GM10266 (cell line): Measurements from ENCODE around the gene ETNK2.

Experiments
- DNase-seq: peaks from one replicate; pipeline ENCODE4 v3.0.0; 2012; ENCODE audit errors: extremely low spot score
- TF ChIP-seq, protein P1 (sequence below): IDR thresholded peaks from 2 replicates; pipeline ENCODE4 v1.5.1; 2012; ENCODE audit warnings: mild to moderate bottlenecking, low read depth; ENCODE audit not compliant: control insufficient read depth, insufficient read depth; ENCODE audit errors: missing control alignments

ETNK2 gene

DNA sequence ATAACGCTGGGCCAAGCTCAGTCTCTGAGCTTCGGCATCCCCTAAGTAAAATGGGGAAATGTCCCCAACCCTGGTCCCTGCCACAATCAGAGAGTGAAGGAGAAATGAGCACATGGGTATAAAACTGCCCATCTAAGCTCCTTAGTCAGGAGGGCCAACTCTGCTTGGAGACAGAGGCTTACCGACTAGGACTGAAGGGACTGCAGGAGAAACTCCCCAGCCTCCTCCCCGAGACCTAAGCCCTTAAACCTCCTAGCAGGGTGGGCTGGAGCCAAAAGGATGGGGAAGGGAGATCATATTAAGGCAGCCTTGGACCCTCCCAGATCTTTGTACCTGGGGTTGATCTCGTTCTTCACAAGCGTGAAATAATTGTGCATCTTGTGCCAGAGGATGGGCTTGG, 5.5 kb downstream of the ETNK2 start:
- no peak for DNase-seq
- TF ChIP-seq, protein P1, sequence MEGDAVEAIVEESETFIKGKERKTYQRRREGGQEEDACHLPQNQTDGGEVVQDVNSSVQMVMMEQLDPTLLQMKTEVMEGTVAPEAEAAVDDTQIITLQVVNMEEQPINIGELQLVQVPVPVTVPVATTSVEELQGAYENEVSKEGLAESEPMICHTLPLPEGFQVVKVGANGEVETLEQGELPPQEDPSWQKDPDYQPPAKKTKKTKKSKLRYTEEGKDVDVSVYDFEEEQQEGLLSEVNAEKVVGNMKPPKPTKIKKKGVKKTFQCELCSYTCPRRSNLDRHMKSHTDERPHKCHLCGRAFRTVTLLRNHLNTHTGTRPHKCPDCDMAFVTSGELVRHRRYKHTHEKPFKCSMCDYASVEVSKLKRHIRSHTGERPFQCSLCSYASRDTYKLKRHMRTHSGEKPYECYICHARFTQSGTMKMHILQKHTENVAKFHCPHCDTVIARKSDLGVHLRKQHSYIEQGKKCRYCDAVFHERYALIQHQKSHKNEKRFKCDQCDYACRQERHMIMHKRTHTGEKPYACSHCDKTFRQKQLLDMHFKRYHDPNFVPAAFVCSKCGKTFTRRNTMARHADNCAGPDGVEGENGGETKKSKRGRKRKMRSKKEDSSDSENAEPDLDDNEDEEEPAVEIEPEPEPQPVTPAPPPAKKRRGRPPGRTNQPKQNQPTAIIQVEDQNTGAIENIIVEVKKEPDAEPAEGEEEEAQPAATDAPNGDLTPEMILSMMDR = no peak

DNA sequence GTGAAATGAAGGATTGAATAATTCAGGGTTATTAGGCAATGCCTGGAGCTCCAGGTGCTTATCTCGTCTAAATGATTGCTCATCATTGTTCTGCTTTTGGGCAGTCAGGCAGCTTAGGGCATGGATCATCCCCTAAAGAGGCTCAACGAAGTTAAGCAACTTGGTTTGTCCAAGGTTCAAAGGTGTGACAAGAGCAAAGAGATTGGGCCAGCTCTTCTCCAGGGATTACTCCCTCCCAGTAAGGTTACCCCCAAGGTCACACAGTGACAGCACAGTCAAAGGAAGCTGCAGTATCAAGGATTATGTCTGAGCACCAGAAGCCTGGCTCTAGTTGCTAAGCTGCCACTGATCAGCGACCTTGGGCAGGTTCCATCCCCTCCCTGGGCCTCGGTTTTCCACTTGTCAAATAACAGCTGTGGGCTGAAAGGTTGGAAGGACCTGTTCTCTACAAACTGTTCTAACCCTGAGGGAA, 6.8 kb downstream of the ETNK2 start:
- TF ChIP-seq, protein P1 = no peak
- DNase-seq = no peak

DNA sequence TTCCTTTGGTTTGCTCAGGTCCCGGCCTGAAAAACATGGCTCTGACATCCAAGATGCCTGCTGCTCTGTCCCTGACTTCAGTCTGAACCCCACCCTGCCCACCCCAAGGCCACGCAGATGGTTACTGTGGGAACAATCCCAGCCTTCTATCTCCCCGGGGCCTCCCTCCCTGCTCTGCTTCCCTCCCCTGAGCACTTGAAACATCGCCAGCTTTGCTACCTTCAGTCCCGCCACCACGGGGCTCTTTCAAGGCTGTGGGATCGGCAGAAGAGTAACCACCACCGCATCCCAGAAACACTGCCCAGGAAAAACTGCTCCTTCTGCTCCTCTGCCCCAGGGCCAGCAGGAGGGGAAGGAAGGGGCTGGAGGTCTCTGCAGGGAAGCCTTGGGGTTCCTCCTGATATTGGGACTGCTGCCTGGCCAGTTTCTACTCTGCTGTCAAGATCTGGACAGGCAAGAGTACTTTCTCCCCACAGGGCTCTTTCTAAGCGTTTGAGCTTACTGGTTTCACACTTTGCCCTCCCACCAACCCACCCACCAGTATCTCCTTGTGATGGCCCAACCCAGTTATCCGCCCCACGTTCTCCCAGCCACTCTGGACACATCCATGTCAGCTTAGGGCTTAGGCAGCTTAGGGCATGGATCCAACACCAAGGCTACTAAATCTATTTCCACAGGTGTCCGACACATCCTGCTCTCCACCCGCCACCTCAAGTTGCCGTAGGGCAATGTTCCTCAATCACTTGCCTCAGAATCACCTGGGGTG, 8.4 kb downstream of the ETNK2 start:
- DNase-seq = no peak
- TF ChIP-seq, protein P1 = no peak

DNA sequence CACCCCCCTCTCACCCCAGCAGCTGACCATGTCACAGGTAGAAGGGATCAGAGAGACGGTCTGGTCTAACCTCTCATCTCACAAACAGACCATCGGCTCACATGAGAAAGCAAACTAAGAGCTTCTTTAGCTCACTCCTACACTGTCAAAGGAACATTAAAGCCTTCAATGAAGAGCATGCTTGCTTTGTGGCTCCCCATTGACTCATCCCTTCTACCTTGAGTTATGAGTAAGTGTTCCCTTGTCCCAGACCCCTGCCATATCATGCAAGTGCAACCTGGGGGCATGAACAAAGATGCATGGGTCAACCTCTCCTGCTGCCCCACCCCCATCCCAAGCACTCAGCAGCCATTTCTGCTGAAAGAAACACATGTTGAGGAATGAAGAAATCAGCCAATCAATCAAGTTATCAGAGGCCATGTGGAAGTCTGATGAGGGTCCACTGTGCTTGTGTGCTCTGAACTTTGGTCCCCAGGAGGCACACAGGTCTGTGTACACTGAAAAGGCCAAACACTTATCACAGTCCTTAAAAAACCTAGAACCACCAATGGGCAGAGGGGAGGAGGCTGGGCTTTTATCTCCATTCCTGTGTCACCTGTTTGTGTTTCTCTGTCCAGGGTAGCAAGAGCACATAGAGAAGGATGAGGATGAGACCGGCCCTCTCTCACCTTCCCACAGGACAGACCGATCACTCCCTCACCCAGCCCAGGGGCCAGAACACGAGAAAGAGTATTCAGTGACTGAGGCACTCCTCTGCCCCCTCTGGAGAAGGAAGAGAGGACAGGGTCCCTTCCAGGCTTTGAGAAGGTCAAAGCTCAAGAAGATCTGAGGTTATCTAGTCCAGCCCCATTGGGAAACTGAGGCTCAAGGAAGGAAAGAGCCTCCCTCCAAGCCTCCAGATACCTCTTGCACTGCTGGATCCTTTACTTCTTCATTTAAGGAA, 9.5 kb downstream of the ETNK2 start:
- TF ChIP-seq, protein P1 = no peak

DNA sequence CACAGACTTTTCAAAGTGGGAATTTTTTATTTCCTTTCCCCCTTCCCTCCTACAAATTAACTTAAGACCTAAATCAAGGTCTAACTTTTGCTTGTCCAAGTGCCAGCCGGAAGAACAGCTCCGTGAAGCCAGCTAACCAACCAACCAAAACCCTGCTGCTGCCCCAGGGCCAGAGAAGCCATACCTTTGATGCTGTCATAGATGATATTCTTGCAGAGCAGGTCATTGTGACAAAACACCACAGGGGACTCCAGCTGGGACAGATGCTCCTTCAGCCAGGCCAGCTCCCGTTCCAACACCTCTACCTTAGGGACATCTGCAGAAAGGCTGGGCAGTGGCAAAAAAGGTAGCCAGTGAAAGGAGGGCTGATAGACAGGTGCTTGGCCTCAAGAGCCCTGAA, 10.7 kb downstream of the ETNK2 start:
- no peak for DNase-seq
- TF ChIP-seq, protein P1 = no peak

More for the DNA sequence above, 9.5 kb downstream of the ETNK2 start:
- no peak for DNase-seq

DNA sequence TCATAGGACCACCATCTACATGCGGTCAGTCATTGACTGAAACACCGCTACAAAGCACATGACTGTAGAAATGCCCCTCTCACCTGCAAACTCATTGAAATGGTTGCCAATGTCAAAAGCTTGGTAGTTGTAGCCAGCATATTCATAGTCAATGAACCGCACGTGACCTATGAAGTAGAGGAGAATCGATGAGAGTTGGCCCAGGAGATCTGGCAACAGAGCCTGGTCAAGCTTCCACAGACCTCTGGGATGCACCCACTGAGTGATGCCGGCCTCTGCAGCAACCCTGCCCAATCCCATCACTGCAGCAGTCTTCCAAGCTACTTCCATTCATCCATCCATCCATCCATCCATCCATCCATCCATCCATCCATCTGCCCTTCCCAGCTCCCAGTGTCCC, 11.9 kb downstream of the ETNK2 start:
- TF ChIP-seq, protein P1 = no peak

More for the DNA sequence above, 11.9 kb downstream of the ETNK2 start:
- no peak for DNase-seq
